Esophagus squamous epithelium (tissue), 5 donors: ENCODE results near the gene NMT1. TPM values are rescaled to one million over a fixed set of nuclear protein-coding genes. Genes with fewer than 3 reads are reported as not detected.
"Not testable (repeated sequence)": the region's sequence is repeated elsewhere in the genome, so short reads cannot be mapped to it uniquely, and the experiment has no call there.

ENCODE experiments used
- DNase-seq: peaks from one replicate; lab custom pipeline; 2025; lab: John Stamatoyannopoulos, UW
- H3K27ac ChIP-seq, 4 donors: fragments of 200-600 bp; sonication (generic); one replicate each; pipeline ENCODE4 v1.5.1; 2016 to 2019; ENCODE audit warnings: mild to moderate bottlenecking in 1 of 4
- H3K27me3 ChIP-seq, 4 donors: fragments of 200-600 bp; sonication (generic); 1 replicate in 3 of 4; 2 replicates in 1 of 4; pipeline versions ENCODE4 v1.5.1 to v1.6.0; 2017 to 2021; ENCODE audit warnings: antibody characterized with exemption in 1 of 4
- H3K36me3 ChIP-seq, 3 donors: fragments of 200-600 bp; sonication (generic); one replicate each; pipeline ENCODE4 v1.5.1; 2016 to 2019
- H3K4me1 ChIP-seq, 3 donors: fragments of 200-600 bp; sonication (generic); one replicate each; pipeline ENCODE4 v1.5.1; 2017 to 2019
- H3K4me3 ChIP-seq, 4 donors: fragments of 200-600 bp; sonication (generic); 1 replicate in 3 of 4; 2 replicates in 1 of 4; pipeline ENCODE4 v1.5.1; 2016 to 2019; ENCODE audit warnings: mild to moderate bottlenecking in 2 of 4, moderate library complexity in 1 of 4
- H3K9me3 ChIP-seq, 3 donors: fragments of 200-600 bp; sonication (generic); one replicate each; pipeline ENCODE4 v1.5.1; 2016 to 2019
- CTCF ChIP-seq, 6 experiments: fragments of 450-650 bp in 4 of 6; fragments of 200-600 bp in 2 of 6; sonication (generic) in 2 of 6; IDR thresholded peaks; one replicate each; pipeline ENCODE4 v1.5.1; 2016 to 2019; ENCODE audit warnings: antibody characterized with exemption in 6 of 6, mild to moderate bottlenecking in 4 of 6, moderate library complexity in 4 of 6
- POLR2A ChIP-seq, 4 donors: fragments of 450-650 bp; IDR thresholded peaks; one replicate each; pipeline ENCODE4 v1.6.1; 2017; ENCODE audit warnings: antibody characterized with exemption in 4 of 4, mild to moderate bottlenecking in 4 of 4, moderate library complexity in 3 of 4
- WGBS, 2 donors: methylation state at CpG; one replicate each; pipeline ENCODE4 v1.1.5; 2018; 5-methylcytosine and 5-hydroxymethylcytosine counted together
- intact Hi-C: fragments of 100-400 bp; cut with DNase I; formaldehyde crosslinking; loops from one replicate; pipeline ENCODE4 v1.15.0; 2022
- total RNA-seq, 4 donors: library from RNA; depleted of rRNA; stranded (reverse); fragments of >200 nt; gene quantifications; one replicate each; pipeline ENCODE4 v1.1.0, GENCODE V29; 2016
- donor health status: DM: yes; HTN: yes; CAD: no.

The NMT1 gene
- total RNA-seq, 4 donors from 2014 or later, result 54.6 to 66.2 (median 57.8) TPM

- intact Hi-C loops, result loop anchor here (5.0 kb wide), 1 partner anchor 42 kb away; no protein-coding TSS in a partner anchor
- Histone ChIP-seq H3K27ac (peak overlapping the region; percentile 94 to 99 (median 97)), H3K27me3 (no peaks in the 10 kb centered on the region), H3K4me1 (peaks cover 25 to 69% (median 46%) of the 10 kb centered on the region in 3 donors), H3K4me3 (peak overlapping the region; percentile 48 to 86 (median 57)), H3K9me3 (no peaks in the 10 kb centered on the region), H3K36me3 (no peaks in the 10 kb centered on the region)
- DNase-seq, result no peak
- TF ChIP-seq POLR2A (IDR thresholded peaks at IDR 0.05) (no peak), CTCF (IDR thresholded peaks at IDR 0.05) (no peak)
- WGBS, 2 donors, result 1 to 2% methylated on average over 13 to 14 of the region's 14 CpGs
Measured at GRCh38 chr17:45050481-45051059, 10.5 kb upstream of the NMT1 start.

GRCh38 chr17:45051060-45051719 lies 9.9 kb upstream of the NMT1 start, which contains the start of gene DCAKD:
TSS of gene DCAKD (minus strand) at chr17:45051632. CDS start at chr17:45034885, 16,747 bp downstream.
- Histone ChIP-seq H3K27me3 (no peaks in the 10 kb centered on the region), H3K4me3 (peak within 1 kb of the TSS; percentile 48 to 86 (median 57)), H3K9me3 (no peaks in the 10 kb centered on the region), H3K4me1 (peaks cover 23 to 62% (median 41%) of the 10 kb centered on the region in 3 donors), H3K36me3 (no peaks in the 10 kb centered on the region), H3K27ac (peak within 1 kb of the TSS; percentile 94 to 99 (median 97))
- peak; percentile 61 for DNase-seq
- 0 to 2% methylated on average over 3 to 6 of the region's 56 CpGs for WGBS, 2 donors
- intact Hi-C loops, result loop anchor here (5.0 kb wide), 1 partner anchor 41 kb away; no protein-coding TSS in a partner anchor
- TF ChIP-seq CTCF (IDR thresholded peaks at IDR 0.05) (peak in 3 of 6 experiments; percentile 35 to 45 (median 35)), POLR2A (IDR thresholded peaks at IDR 0.05) (peak in 3 of 4 donors; percentile 52 to 93 (median 90))

- H3K9me3 ChIP-seq, H3K36me3 ChIP-seq, H3K27me3 ChIP-seq, DNase-seq: not testable (repeated sequence)
- Histone ChIP-seq H3K4me3 (peak overlapping the region; percentile 26 to 86 (median 52)), H3K4me1 (peaks cover 22 to 57% (median 36%) of the 10 kb centered on the region in 3 donors), H3K27ac (peak overlapping the region; percentile 85 to 99 (median 94))
- no CpG with 5 or more reads among the region's 54 CpGs for WGBS, 2 donors
- intact Hi-C loops, result loop anchor here (5.0 kb wide), 1 partner anchor 41 kb away; no protein-coding TSS in a partner anchor
Measured at GRCh38 chr17:45051720-45052051, 9.4 kb upstream of the NMT1 start.

GRCh38 chr17:45052052-45052772 lies 8.9 kb upstream of the NMT1 start:
- H3K4me3 ChIP-seq, result peak overlapping the region; percentile 26 to 68 (median 52)
- 10% methylated on average over 18 to 25 of the region's 36 CpGs for WGBS, 2 donors

More at GRCh38 chr17:45052052-45052772, 8.9 kb upstream of the NMT1 start:
- H3K27ac ChIP-seq, result peak overlapping the region; percentile 85 to 98 (median 94)
- peak in 1 of 6 experiments; percentile 3 for TF ChIP-seq CTCF (IDR thresholded peaks at IDR 0.05)
- TF ChIP-seq POLR2A (IDR thresholded peaks at IDR 0.05), result peak in 2 of 4 donors; percentile 71 to 78
- H3K9me3 ChIP-seq, result no peaks in the 10 kb centered on the region
- intact Hi-C loops, result loop anchor here (5.0 kb wide), 1 partner anchor 40 kb away; no protein-coding TSS in a partner anchor
- DNase-seq, result no peak
- H3K4me1 ChIP-seq, result peaks cover 22 to 53% (median 34%) of the 10 kb centered on the region in 3 donors
- no peaks in the 10 kb centered on the region for H3K27me3 ChIP-seq
- no peaks in the 10 kb centered on the region for H3K36me3 ChIP-seq
